OCI-LY1 (cell line): ENCODE data around the gene DCHS1.

Experiments
- H2AFZ ChIP-seq: fragments of 200-600 bp; sonication (generic), shearing (Covaris generic); 2 replicates; pipeline ENCODE4 v1.6.0; 2014; ENCODE audit warnings: antibody characterized with exemption, mild to moderate bottlenecking, low read length
- H3F3A ChIP-seq: fragments of 200-600 bp; sonication (generic), shearing (Covaris generic); 2 replicates; pipeline ENCODE4 v1.6.0; 2014; ENCODE audit warnings: mild to moderate bottlenecking, antibody characterized with exemption, low read length, moderate library complexity; ENCODE audit not compliant: insufficient read depth
- H3K27ac ChIP-seq: fragments of 200-600 bp; sonication (generic); 2 replicates; pipeline ENCODE4 v1.5.1; 2014; ENCODE audit warnings: low read length, mixed run types, mild to moderate bottlenecking, low read depth; ENCODE audit not compliant: poor library complexity, severe bottlenecking
- H3K27me3 ChIP-seq: fragments of 200-600 bp; sonication (generic); 2 replicates; pipeline ENCODE4 v1.6.0; 2014; ENCODE audit warnings: antibody characterized with exemption, mild to moderate bottlenecking, low read length, moderate library complexity; ENCODE audit not compliant: insufficient read depth
- H3K36me3 ChIP-seq: fragments of 200-600 bp; sonication (generic); 2 replicates; pipeline ENCODE4 v1.6.1; 2014; ENCODE audit warnings: mild to moderate bottlenecking, antibody characterized with exemption, low read length, moderate library complexity, mixed read lengths; ENCODE audit not compliant: insufficient read depth
- H3K4me1 ChIP-seq: fragments of 200-600 bp; sonication (generic); 2 replicates; pipeline ENCODE4 v1.5.1; 2014; ENCODE audit warnings: mild to moderate bottlenecking, low read length, moderate library complexity; ENCODE audit not compliant: insufficient read depth, severe bottlenecking
- H3K4me2 ChIP-seq: fragments of 200-600 bp; sonication (generic), shearing (Covaris generic); 2 replicates; pipeline ENCODE4 v1.6.1; 2014; ENCODE audit warnings: low read length
- H3K4me3 ChIP-seq: fragments of 200-600 bp; sonication (generic); 2 replicates; pipeline ENCODE4 v1.5.1; 2014; ENCODE audit warnings: low read length, low read depth, mild to moderate bottlenecking, mixed read lengths; ENCODE audit not compliant: poor library complexity, severe bottlenecking
- H3K79me2 ChIP-seq: fragments of 200-600 bp; shearing (Covaris generic); 2 replicates; pipeline ENCODE4 v1.6.1; 2016; ENCODE audit warnings: mixed run types, low read length, mixed read lengths; ENCODE audit not compliant: insufficient read depth
- H3K9ac ChIP-seq: fragments of 200-600 bp; sonication (generic), shearing (Covaris generic); 2 replicates; pipeline ENCODE4 v1.6.1; 2014; ENCODE audit warnings: mild to moderate bottlenecking, low read length, mixed read lengths
- H3K9me2 ChIP-seq: fragments of 200-600 bp; sonication (generic), shearing (Covaris generic); 2 replicates; pipeline ENCODE4 v1.6.1; 2014; ENCODE audit warnings: low read depth, mild to moderate bottlenecking, low read length, mixed read lengths
- H3K9me3 ChIP-seq: fragments of 200-600 bp; shearing (Covaris generic); 2 replicates; pipeline ENCODE4 v1.6.1; 2014; ENCODE audit warnings: low read length, mixed read lengths
- H4K20me1 ChIP-seq: fragments of 200-600 bp; sonication (generic), shearing (Covaris generic); 2 replicates; pipeline ENCODE4 v1.6.0; 2016; ENCODE audit warnings: mild to moderate bottlenecking, low read length; ENCODE audit not compliant: insufficient read depth
- EZH2 ChIP-seq: fragments of 200-600 bp; sonication (generic), shearing (Covaris generic); IDR thresholded peaks from 2 replicates; pipeline ENCODE4 v1.8.0; 2017; ENCODE audit warnings: borderline replicate concordance, mixed run types, mild to moderate bottlenecking, antibody characterized with exemption, low read length, moderate library complexity, mixed read lengths
- TF ChIP-seq, protein P1 (sequence below): fragments of 200-600 bp; sonication (generic), shearing (Covaris generic); IDR thresholded peaks from 2 replicates; pipeline ENCODE4 v1.5.1; 2017; ENCODE audit warnings: mild to moderate bottlenecking, antibody characterized with exemption, low read length, moderate library complexity, mixed read lengths

Gene DCHS1

DNA sequence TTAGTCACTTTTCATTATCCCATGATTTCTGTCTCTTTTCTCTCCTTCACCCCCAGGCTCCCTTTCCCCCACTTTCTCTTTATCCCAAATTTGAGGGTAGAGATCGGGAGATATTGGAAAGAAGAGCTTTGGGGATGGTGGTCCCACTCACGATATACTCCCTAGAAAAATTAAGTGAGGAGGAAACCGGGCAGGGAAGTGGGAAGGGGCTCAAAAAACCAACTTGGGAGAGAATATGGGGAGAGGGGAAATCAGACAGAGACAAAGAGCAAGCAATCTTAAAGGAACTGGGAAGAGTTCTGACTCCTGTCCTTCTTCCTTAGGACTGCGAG lies 941 bp upstream of the DCHS1 start:
- Histone ChIP-seq H3K79me2 (no peaks in the 10 kb centered on the region), H3K27ac (no peak overlapping the region), H3F3A (no peaks in the 10 kb centered on the region), H3K4me1 (no peaks in the 10 kb centered on the region), H2AFZ (no peak overlapping the region), H3K36me3 (no peaks in the 10 kb centered on the region), H3K27me3 (peaks cover 27% of the 10 kb centered on the region), H3K9me2 (no peaks in the 10 kb centered on the region), H4K20me1 (no peaks in the 10 kb centered on the region), H3K9ac (no peak overlapping the region), H3K9me3 (no peaks in the 10 kb centered on the region), H3K4me2 (no peak overlapping the region), H3K4me3 (no peak overlapping the region)
- no peak for TF ChIP-seq EZH2
- TF ChIP-seq, protein P1, sequence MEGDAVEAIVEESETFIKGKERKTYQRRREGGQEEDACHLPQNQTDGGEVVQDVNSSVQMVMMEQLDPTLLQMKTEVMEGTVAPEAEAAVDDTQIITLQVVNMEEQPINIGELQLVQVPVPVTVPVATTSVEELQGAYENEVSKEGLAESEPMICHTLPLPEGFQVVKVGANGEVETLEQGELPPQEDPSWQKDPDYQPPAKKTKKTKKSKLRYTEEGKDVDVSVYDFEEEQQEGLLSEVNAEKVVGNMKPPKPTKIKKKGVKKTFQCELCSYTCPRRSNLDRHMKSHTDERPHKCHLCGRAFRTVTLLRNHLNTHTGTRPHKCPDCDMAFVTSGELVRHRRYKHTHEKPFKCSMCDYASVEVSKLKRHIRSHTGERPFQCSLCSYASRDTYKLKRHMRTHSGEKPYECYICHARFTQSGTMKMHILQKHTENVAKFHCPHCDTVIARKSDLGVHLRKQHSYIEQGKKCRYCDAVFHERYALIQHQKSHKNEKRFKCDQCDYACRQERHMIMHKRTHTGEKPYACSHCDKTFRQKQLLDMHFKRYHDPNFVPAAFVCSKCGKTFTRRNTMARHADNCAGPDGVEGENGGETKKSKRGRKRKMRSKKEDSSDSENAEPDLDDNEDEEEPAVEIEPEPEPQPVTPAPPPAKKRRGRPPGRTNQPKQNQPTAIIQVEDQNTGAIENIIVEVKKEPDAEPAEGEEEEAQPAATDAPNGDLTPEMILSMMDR = no peak

- Histone ChIP-seq H3K9me3 (no peaks in the 10 kb centered on the region), H2AFZ (no peak overlapping the region), H3K4me2 (peak overlapping the region; percentile 23; the same call in 1 of the 2 replicates), H3K36me3 (no peaks in the 10 kb centered on the region), H3K79me2 (no peaks in the 10 kb centered on the region), H3K27ac (no peak overlapping the region), H4K20me1 (no peaks in the 10 kb centered on the region), H3K9ac (no peak overlapping the region), H3K9me2 (no peaks in the 10 kb centered on the region), H3K27me3 (peaks cover 27% of the 10 kb centered on the region), H3F3A (no peaks in the 10 kb centered on the region), H3K4me1 (no peaks in the 10 kb centered on the region), H3K4me3 (peak overlapping the region; percentile 16)
- TF ChIP-seq, protein P1 = no peak
- no peak for TF ChIP-seq EZH2
Observed at GRCh38 chr11:6655020-6655789, 404 bp downstream of the DCHS1 start.

DNA sequence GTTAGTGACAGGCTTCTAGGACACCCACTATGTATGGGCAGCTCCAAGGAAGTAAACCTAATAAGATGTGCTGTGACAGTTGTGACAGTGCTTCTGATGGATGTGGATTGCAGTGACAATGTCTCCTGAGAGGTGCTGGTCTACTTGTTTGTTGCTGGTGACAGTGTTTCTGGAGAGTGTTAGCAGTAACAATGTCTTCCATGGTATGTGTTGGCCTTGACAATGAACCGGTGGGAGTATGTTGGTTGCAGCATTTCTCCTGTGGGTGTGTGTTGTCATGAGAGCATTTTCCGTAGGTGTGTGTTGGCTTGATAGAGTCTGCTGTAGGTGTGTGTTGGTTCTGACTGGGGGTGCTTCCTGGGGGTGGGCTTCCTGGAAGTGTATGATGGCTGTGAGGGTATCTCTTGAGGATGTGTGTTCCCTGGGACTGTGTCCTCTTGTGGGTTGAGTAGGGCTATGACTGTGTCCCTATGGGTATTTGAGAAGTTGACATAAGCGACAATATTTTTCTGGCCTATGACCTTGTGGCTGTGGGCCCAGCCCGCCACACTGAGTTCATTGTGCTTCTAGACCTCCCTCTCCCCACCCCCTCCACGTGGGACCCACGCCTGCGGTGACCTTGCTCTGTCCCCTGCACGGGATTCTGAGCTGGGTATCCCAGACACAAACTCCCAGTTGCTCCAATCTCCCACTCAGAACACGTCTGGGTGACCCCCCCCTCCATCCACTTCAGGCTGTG lies 1.2 kb downstream of the DCHS1 start:
- Histone ChIP-seq H3K4me3 (no peak overlapping the region), H3F3A (no peaks in the 10 kb centered on the region), H3K4me2 (no peak overlapping the region), H4K20me1 (no peaks in the 10 kb centered on the region), H3K27ac (no peak overlapping the region), H3K27me3 (peaks cover 27% of the 10 kb centered on the region), H3K79me2 (no peaks in the 10 kb centered on the region), H3K4me1 (no peaks in the 10 kb centered on the region), H3K9ac (no peak overlapping the region), H3K36me3 (no peaks in the 10 kb centered on the region), H3K9me3 (no peaks in the 10 kb centered on the region), H3K9me2 (no peaks in the 10 kb centered on the region), H2AFZ (no peak overlapping the region)
- TF ChIP-seq, protein P1 = no peak
- no peak for TF ChIP-seq EZH2
